Right cardiac atrium (tissue), 5 donors: ENCODE results near the gene PDCD1. TPM values are rescaled to one million over a fixed set of nuclear protein-coding genes. Genes with fewer than 3 reads are reported as not detected.
"Not testable (repeated sequence)": the region's sequence is repeated elsewhere in the genome, so short reads cannot be mapped to it uniquely, and the experiment has no call there.

Experiments used
- ATAC-seq, 2 donors: fragments of 200-7000 bp; cut with Tn5 transposase; one replicate each; pipeline versions ENCODE4 v1.8.0 to v1.9.1; 2020; ENCODE audit warnings: moderate library complexity in 2 of 2, mild to moderate bottlenecking in 1 of 2
- DNase-seq, 3 donors: peaks; one replicate each; pipeline ENCODE4 v3.0.0-alpha.2; 2020
- H3K27ac ChIP-seq: one replicate; pipeline ENCODE4 v1.5.1; 2013; ENCODE audit warnings: mild to moderate bottlenecking, low read length, control low read depth, moderate library complexity
- H3K27me3 ChIP-seq: one replicate; pipeline ENCODE4 v1.6.1; 2013; ENCODE audit not compliant: control insufficient read depth, insufficient read depth
- H3K4me1 ChIP-seq: one replicate; pipeline ENCODE4 v1.6.1; 2013; ENCODE audit warnings: low read length; ENCODE audit not compliant: control insufficient read depth, insufficient read depth
- H3K4me3 ChIP-seq: one replicate; pipeline ENCODE4 v1.5.1; 2013; ENCODE audit warnings: low read length, control low read depth
- H3K9me3 ChIP-seq: one replicate; pipeline ENCODE4 v1.6.1; 2013; ENCODE audit warnings: low read length; ENCODE audit not compliant: control insufficient read depth
- WGBS: extraction: QIAGEN DNeasy Blood & Tissue Kit; methylation state at CpG from one replicate; pipeline ENCODE4 v1.1.7; 2013; 5-methylcytosine and 5-hydroxymethylcytosine counted together
- intact Hi-C, 4 donors: fragments of 100-400 bp; cut with DNase I; formaldehyde crosslinking; loops; one replicate each; pipeline versions ENCODE4 v1.11.0 to v1.14.0; 2022 to 2023
- polyA plus RNA-seq: library from polyadenylated mRNA; stranded (reverse); fragments of 200-250 nt; gene quantifications from one replicate; pipeline ENCODE4 v1.2.3, GENCODE V29; 2013
- total RNA-seq, 4 donors: library from RNA; stranded (reverse); fragmentation: NEBNext Ultra II Directional; extraction: Animal tissue kit (Norgen Biotek cat#: 25700); gene quantifications; one replicate each; pipeline ENCODE4 v1.2.1, GENCODE V29; 2021
- donor health status: healthy with polysubstance abuse.
- donor health status: DM: no; HTN: yes; CAD: no.
- donor health status: DM: no; HTN: no; CAD: no.
- donor health status: DM: no; HTN: yes; CAD: no; lungs with severe emphysema.
- donor health status: DM: yes; HTN: yes; CAD: no.

Gene PDCD1
- total and polyA plus RNA-seq, 5 donors = 5.2 to 7.4 (median 5.5) TPM

GRCh38 chr2:241875754-241876527, 17.2 kb upstream of the PDCD1 start:
- not testable (repeated sequence) for H3K9me3 ChIP-seq, H3K27me3 ChIP-seq, H3K4me3 ChIP-seq, ATAC-seq, H3K27ac ChIP-seq, H3K4me1 ChIP-seq
- WGBS = 52% methylated on average over 20 of the region's 22 CpGs
- peak in 2 of 3 donors; percentile 62 to 80 for DNase-seq
- intact Hi-C loops = loop anchor here (10.0 kb wide), 2 partner anchors 141 to 151 kb away; partner anchors contain the start of gene D2HGDH (in 3 of the 4)

GRCh38 chr2:241874277-241874925, 15.7 kb upstream of the PDCD1 start:
- 97% methylated on average over 17 of the region's 17 CpGs for WGBS
- Histone ChIP-seq H3K4me3 (no peak overlapping the region), H3K27me3 (no peaks in the 10 kb centered on the region), H3K27ac (no peak overlapping the region), H3K9me3 (no peaks in the 10 kb centered on the region), H3K4me1 (no peaks in the 10 kb centered on the region)
- intact Hi-C loops = loop anchor here (10.0 kb wide), 2 partner anchors 140 to 150 kb away; partner anchors contain the start of gene D2HGDH (in 3 of the 4)
- DNase-seq (peak in 2 of 3 donors; percentile 41 to 50), ATAC-seq (no peak)

- no peak overlapping the region for H3K27ac ChIP-seq
- H3K4me1 ChIP-seq = no peaks in the 10 kb centered on the region
- intact Hi-C loops = loop anchor here (10.0 kb wide), 2 partner anchors 139 to 149 kb away; partner anchors contain the start of gene D2HGDH (in 3 of the 4)
- no peak overlapping the region for H3K4me3 ChIP-seq
- ATAC-seq (no peak), DNase-seq (peak in 2 of 3 donors; percentile 30 to 41)
- H3K9me3 ChIP-seq = no peaks in the 10 kb centered on the region
- 97% methylated on average over 7 of the region's 7 CpGs for WGBS
- H3K27me3 ChIP-seq = no peaks in the 10 kb centered on the region
Observed at GRCh38 chr2:241873803-241874110, 15.1 kb upstream of the PDCD1 start.

GRCh38 chr2:241873081-241873802, 14.5 kb upstream of the PDCD1 start:
- Histone ChIP-seq H3K27me3 (no peaks in the 10 kb centered on the region), H3K27ac (no peak overlapping the region), H3K9me3 (no peaks in the 10 kb centered on the region), H3K4me1 (no peaks in the 10 kb centered on the region), H3K4me3 (no peak overlapping the region)
- ATAC-seq (no peak), DNase-seq (peak; percentile 13 to 74 (median 45))
- intact Hi-C loops = loop anchor here (10.0 kb wide), 2 partner anchors 138 to 148 kb away; partner anchors contain the start of gene D2HGDH (in 3 of the 4)
- WGBS = 91% methylated on average over 53 of the region's 54 CpGs

- WGBS = 87% methylated on average over 15 of the region's 15 CpGs
- H3K4me3 ChIP-seq = no peak overlapping the region
- no peaks in the 10 kb centered on the region for H3K4me1 ChIP-seq
- no peaks in the 10 kb centered on the region for H3K9me3 ChIP-seq
- H3K27ac ChIP-seq = no peak overlapping the region
- H3K27me3 ChIP-seq = no peaks in the 10 kb centered on the region
- peak in 1 of 3 donors; percentile 36 for DNase-seq
- no peak for ATAC-seq
- intact Hi-C loops = loop anchor here (10.0 kb wide), 2 partner anchors 137 to 147 kb away; partner anchors contain the start of gene D2HGDH (in 3 of the 4)
Observed at GRCh38 chr2:241872313-241872642, 13.6 kb upstream of the PDCD1 start.

GRCh38 chr2:241871538-241872312, 13.0 kb upstream of the PDCD1 start:
- WGBS = 91% methylated on average over 38 of the region's 38 CpGs
- intact Hi-C loops = loop anchor here (10.0 kb wide), 2 partner anchors 137 to 147 kb away; partner anchors contain the start of gene D2HGDH (in 3 of the 4)

GRCh38 chr2:241870611-241871537, 12.2 kb upstream of the PDCD1 start:
- intact Hi-C loops = loop anchor here (10.0 kb wide), 2 partner anchors 136 to 146 kb away; partner anchors contain the start of gene D2HGDH (in 3 of the 4)
- ATAC-seq (no peak), DNase-seq (peak in 2 of 3 donors; percentile 53 to 57)
- 68% methylated on average over 28 of the region's 28 CpGs for WGBS
- no peak overlapping the region for H3K4me3 ChIP-seq
- H3K4me1 ChIP-seq = no peaks in the 10 kb centered on the region
- no peak overlapping the region for H3K27ac ChIP-seq
- no peaks in the 10 kb centered on the region for H3K27me3 ChIP-seq
- H3K9me3 ChIP-seq = no peaks in the 10 kb centered on the region

More at GRCh38 chr2:241871538-241872312, 13.0 kb upstream of the PDCD1 start:
- ATAC-seq = no peak
- Histone ChIP-seq H3K4me1 (no peaks in the 10 kb centered on the region), H3K9me3 (no peaks in the 10 kb centered on the region), H3K27me3 (no peaks in the 10 kb centered on the region), H3K27ac (no peak overlapping the region), H3K4me3 (no peak overlapping the region)
- peak; percentile 11 to 58 (median 50) for DNase-seq

GRCh38 chr2:241870081-241870541, 11.4 kb upstream of the PDCD1 start:
- no peaks in the 10 kb centered on the region for H3K27me3 ChIP-seq
- H3K4me3 ChIP-seq = no peak overlapping the region
- WGBS = 90% methylated on average over 28 of the region's 28 CpGs
- intact Hi-C loops = loop anchor here (10.0 kb wide), 2 partner anchors 135 to 145 kb away; partner anchors contain the start of gene D2HGDH (in 3 of the 4)
- ATAC-seq (no peak), DNase-seq (peak in 2 of 3 donors; percentile 14 to 51)
- no peaks in the 10 kb centered on the region for H3K9me3 ChIP-seq
- H3K4me1 ChIP-seq = no peaks in the 10 kb centered on the region
- H3K27ac ChIP-seq = no peak overlapping the region

GRCh38 chr2:241869087-241869961, 10.6 kb upstream of the PDCD1 start, which contains the start of gene RTP5:
RTP5 (plus strand) TSS chr2:241869729; CDS start chr2:241869757, 28 bp downstream.
- DNase-seq = peak in 2 of 3 donors; percentile 7 to 59
- Histone ChIP-seq H3K4me1 (no peaks in the 10 kb centered on the region), H3K27ac (no peak within 1 kb of the TSS), H3K9me3 (no peaks in the 10 kb centered on the region), H3K4me3 (no peak within 1 kb of the TSS), H3K27me3 (no peaks in the 10 kb centered on the region)
- ATAC-seq = no peak
- intact Hi-C loops = no loop called here
- WGBS = 80% methylated on average over 33 of the region's 33 CpGs
